Measurements from ENCODE around the gene CLGN. TPM values are rescaled to one million over a fixed set of nuclear protein-coding genes. Genes with fewer than 3 reads are reported as not detected.

Gene CLGN
- total RNA-seq, result 9.9 and 10.8 TPM in 2 replicates
- long read RNA-seq, transcript CLGN-201 (15 exons, 3,043 nt), result major isoform, 9 of 98 reads
- long read RNA-seq, partial matches to known transcripts, result 85 of 98 reads
- long read RNA-seq, other reads (novel, unspliced or antisense), result 4 of 98 reads

- peak; percentile 88 for DNase-seq (ENCODE audit: low spot score, unreplicated experiment)
- Mint-ChIP-seq H3K9me3 (ENCODE audit: low read depth) (no peaks in the 10 kb centered on the region), H3K27me3 (peaks cover 12% of the 10 kb centered on the region), H3K36me3 (ENCODE audit: insufficient read depth) (no peaks in the 10 kb centered on the region), H3K4me1 (ENCODE audit: low read depth) (peaks cover 6% of the 10 kb centered on the region), H3K4me3 (ENCODE audit: low read depth) (peak within 1 kb of the TSS; percentile 88), H3K27ac (peak within 1 kb of the TSS; percentile 94)
- TF ChIP-seq CTCF (IDR thresholded peaks at IDR 0.05; ENCODE audit: unreplicated experiment), result peak; percentile 71
These were observed at the start of gene CLGN for GRCh38 chr4:140427106-140427918. CLGN (minus strand) TSS chr4:140427648; CDS start chr4:140413078, 14,570 bp downstream.

- TF ChIP-seq CTCF (IDR thresholded peaks at IDR 0.05; ENCODE audit: unreplicated experiment), result no peak
- H3K9me3 Mint-ChIP-seq (ENCODE audit: low read depth), result no peaks in the 10 kb centered on the region
- no peak overlapping the region for H3K4me3 Mint-ChIP-seq (ENCODE audit: low read depth)
- H3K36me3 Mint-ChIP-seq (ENCODE audit: insufficient read depth), result no peaks in the 10 kb centered on the region
- no peaks in the 10 kb centered on the region for H3K4me1 Mint-ChIP-seq (ENCODE audit: low read depth)
- no peak for DNase-seq (ENCODE audit: low spot score, unreplicated experiment)
- peaks cover 7% of the 10 kb centered on the region for H3K27me3 Mint-ChIP-seq
- H3K27ac Mint-ChIP-seq, result no peak overlapping the region
These were observed 44.7 kb upstream of the CLGN start for GRCh38 chr4:140472156-140472555.

GRCh38 chr4:140469791-140470733 is 42.6 kb upstream of the CLGN start:
- H3K4me1 Mint-ChIP-seq (ENCODE audit: low read depth), result no peaks in the 10 kb centered on the region
- H3K9me3 Mint-ChIP-seq (ENCODE audit: low read depth), result no peaks in the 10 kb centered on the region
- DNase-seq (ENCODE audit: low spot score, unreplicated experiment), result no peak

GRCh38 chr4:140466146-140466545 is 38.7 kb upstream of the CLGN start:
- TF ChIP-seq CTCF (IDR thresholded peaks at IDR 0.05; ENCODE audit: unreplicated experiment), result no peak
- peaks cover 7% of the 10 kb centered on the region for H3K27me3 Mint-ChIP-seq
- no peak overlapping the region for H3K4me3 Mint-ChIP-seq (ENCODE audit: low read depth)
- DNase-seq (ENCODE audit: low spot score, unreplicated experiment), result no peak
- H3K4me1 Mint-ChIP-seq (ENCODE audit: low read depth), result no peaks in the 10 kb centered on the region
- no peaks in the 10 kb centered on the region for H3K36me3 Mint-ChIP-seq (ENCODE audit: insufficient read depth)
- H3K9me3 Mint-ChIP-seq (ENCODE audit: low read depth), result no peaks in the 10 kb centered on the region
- no peak overlapping the region for H3K27ac Mint-ChIP-seq

More at GRCh38 chr4:140469791-140470733, 42.6 kb upstream of the CLGN start:
- TF ChIP-seq CTCF (IDR thresholded peaks at IDR 0.05; ENCODE audit: unreplicated experiment), result no peak
- Mint-ChIP-seq H3K27me3 (peaks cover 7% of the 10 kb centered on the region), H3K27ac (no peak overlapping the region), H3K4me3 (ENCODE audit: low read depth) (no peak overlapping the region), H3K36me3 (ENCODE audit: insufficient read depth) (no peaks in the 10 kb centered on the region)

GRCh38 chr4:140463614-140464013 is 36.2 kb upstream of the CLGN start:
- H3K4me3 Mint-ChIP-seq (ENCODE audit: low read depth), result no peak overlapping the region
- no peaks in the 10 kb centered on the region for H3K36me3 Mint-ChIP-seq (ENCODE audit: insufficient read depth)
- no peak overlapping the region for H3K27ac Mint-ChIP-seq
- no peaks in the 10 kb centered on the region for H3K4me1 Mint-ChIP-seq (ENCODE audit: low read depth)
- H3K9me3 Mint-ChIP-seq (ENCODE audit: low read depth), result no peaks in the 10 kb centered on the region
- DNase-seq (ENCODE audit: low spot score, unreplicated experiment), result no peak
- TF ChIP-seq CTCF (IDR thresholded peaks at IDR 0.05; ENCODE audit: unreplicated experiment), result no peak
- H3K27me3 Mint-ChIP-seq, result peaks cover under 1% of the 10 kb centered on the region
